ENCODE results near the gene TNNT2.

DNA sequence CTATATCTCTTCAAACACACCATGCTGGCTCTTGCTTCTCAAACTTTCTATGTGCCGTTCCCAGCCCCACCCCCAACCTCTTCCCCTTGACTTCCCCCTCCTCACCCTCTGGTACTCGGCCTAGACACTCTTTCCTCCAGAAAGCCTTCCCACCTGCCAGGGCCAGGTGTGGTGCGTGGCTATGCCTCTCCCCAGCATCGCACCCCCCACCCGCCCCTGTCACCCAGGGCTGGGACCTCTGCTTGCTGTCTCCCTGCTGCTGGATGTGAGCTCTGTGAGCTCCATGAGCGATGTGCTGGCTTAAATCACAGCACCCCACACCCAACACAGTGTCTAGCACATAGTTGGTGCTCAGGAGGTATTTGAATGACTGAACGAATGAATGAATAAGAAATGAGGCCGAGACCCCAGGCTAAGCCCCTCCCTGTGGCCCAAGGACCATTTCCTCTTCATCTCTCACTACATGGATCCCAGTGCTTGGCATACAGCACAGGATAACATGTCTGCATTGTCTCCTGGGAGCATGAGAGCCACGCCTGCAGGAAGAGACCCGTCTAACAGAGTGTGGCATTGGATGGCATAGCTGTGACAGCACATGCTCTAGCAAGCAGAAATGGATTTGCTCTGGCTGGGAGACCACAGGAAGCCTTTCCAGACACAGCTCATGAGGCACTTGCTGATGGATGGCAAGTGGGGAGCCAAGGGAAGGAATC is 19.7 kb downstream of the TNNT2 start:
- TF ChIP-seq CTCF (IDR thresholded peaks at IDR 0.05): no peak
- TF ChIP-seq EZH2 (IDR thresholded peaks at IDR 0.05; ENCODE audit: borderline replicate concordance, insufficient read depth, low read depth, low read length, poor library complexity, severe bottlenecking): no peak

Data from B cell (primary cell).